SKM-1 treated with dmso at 0.1 percent for 144 hours (cell line): ENCODE data around the gene TOP2A.

Experiments used
- DNase-seq: peaks from one replicate; lab custom pipeline; 2025; ENCODE audit not compliant: unreplicated experiment; lab: John Stamatoyannopoulos, UW

TOP2A gene

GRCh38 chr17:40361925-40362695, 55.6 kb downstream of the TOP2A start:
- DNase-seq, result no peak

GRCh38 chr17:40361063-40361924, 56.4 kb downstream of the TOP2A start:
- no peak for DNase-seq

GRCh38 chr17:40360091-40360490, 57.6 kb downstream of the TOP2A start:
- DNase-seq, result no peak

GRCh38 chr17:40358323-40359038, 59.2 kb downstream of the TOP2A start:
- DNase-seq, result peak; percentile 81

GRCh38 chr17:40356990-40357881, 60.5 kb downstream of the TOP2A start:
- no peak for DNase-seq

- DNase-seq, result no peak
These were observed 61.6 kb downstream of the TOP2A start for GRCh38 chr17:40355804-40356758.

- DNase-seq, result no peak
These were observed 62.4 kb downstream of the TOP2A start for GRCh38 chr17:40355123-40355803.

GRCh38 chr17:40354221-40355122, 63.2 kb downstream of the TOP2A start:
- no peak for DNase-seq

GRCh38 chr17:40352779-40353394, 64.8 kb downstream of the TOP2A start:
- peak; percentile 85 for DNase-seq

- no peak for DNase-seq
These were observed 65.4 kb downstream of the TOP2A start for GRCh38 chr17:40352237-40352778.

GRCh38 chr17:40351359-40352236, 66.1 kb downstream of the TOP2A start:
- no peak for DNase-seq

GRCh38 chr17:40350689-40351358, 66.9 kb downstream of the TOP2A start:
- no peak for DNase-seq

GRCh38 chr17:40349895-40350688, 67.6 kb downstream of the TOP2A start:
- DNase-seq, result no peak

GRCh38 chr17:40349477-40349894, 68.2 kb downstream of the TOP2A start:
- no peak for DNase-seq
